Measurements from ENCODE around the gene TMEM41B. TPM values are rescaled to one million over a fixed set of nuclear protein-coding genes. Genes with fewer than 3 reads are reported as not detected.
"Not testable (repeated sequence)": the region's sequence is repeated elsewhere in the genome, so short reads cannot be mapped to it uniquely, and the experiment has no call there.

Gene TMEM41B
- total and polyA plus RNA-seq, 4 donors = 11.8 to 52.0 (median 23.3) TPM

GRCh38 chr11:9351321-9351881 is 37.0 kb upstream of the TMEM41B start:
- H3K4me1 ChIP-seq (ENCODE audit: control insufficient read depth in 4 of 4, insufficient read depth in 4 of 4, low read length in 3 of 4) = no peaks in the 10 kb centered on the region
- H3K27me3 ChIP-seq (ENCODE audit: control insufficient read depth in 4 of 4, insufficient read depth in 4 of 4, low read length in 3 of 4) = no peaks in the 10 kb centered on the region
- H3K4me3 ChIP-seq (ENCODE audit: low read depth in 1 of 3, low read length in 3 of 3) = no peak overlapping the region
- no peaks in the 10 kb centered on the region for H3K36me3 ChIP-seq (ENCODE audit: control insufficient read depth in 4 of 4, insufficient read depth in 3 of 4, low read depth in 1 of 4, low read length in 3 of 4)
- no peak overlapping the region for H3K27ac ChIP-seq (ENCODE audit: low read depth in 1 of 2, low read length in 2 of 2)
- no peak for DNase-seq (ENCODE audit: low spot score)
- H3K9me3 ChIP-seq (ENCODE audit: control insufficient read depth in 4 of 4, low read length in 3 of 4) = no peaks in the 10 kb centered on the region
- no peak for TF ChIP-seq FOXA1 (IDR thresholded peaks at IDR 0.05)
- TF ChIP-seq RAD21 (IDR thresholded peaks at IDR 0.05) = no peak
- no peak overlapping the region for H3K9ac ChIP-seq (ENCODE audit: low read depth in 1 of 2, low read length in 2 of 2)
- WGBS = 84% methylated on average over 6 of the region's 6 CpGs

GRCh38 chr11:9347779-9348178 is 33.4 kb upstream of the TMEM41B start:
- H3K4me3 ChIP-seq (ENCODE audit: low read depth in 1 of 3, low read length in 3 of 3); H3K36me3 ChIP-seq (ENCODE audit: control insufficient read depth in 4 of 4, insufficient read depth in 3 of 4, low read depth in 1 of 4, low read length in 3 of 4); H3K27ac ChIP-seq (ENCODE audit: low read depth in 1 of 2, low read length in 2 of 2); DNase-seq (ENCODE audit: low spot score); H3K9ac ChIP-seq (ENCODE audit: low read depth in 1 of 2, low read length in 2 of 2); H3K27me3 ChIP-seq (ENCODE audit: control insufficient read depth in 4 of 4, insufficient read depth in 4 of 4, low read length in 3 of 4); H3K9me3 ChIP-seq (ENCODE audit: control insufficient read depth in 4 of 4, low read length in 3 of 4); H3K4me1 ChIP-seq (ENCODE audit: control insufficient read depth in 4 of 4, insufficient read depth in 4 of 4, low read length in 3 of 4): not testable (repeated sequence)
- 74% methylated on average over 4 of the region's 4 CpGs for WGBS

GRCh38 chr11:9347100-9347499 is 32.7 kb upstream of the TMEM41B start:
- Histone ChIP-seq H3K27me3 (ENCODE audit: control insufficient read depth in 4 of 4, insufficient read depth in 4 of 4, low read length in 3 of 4) (no peaks in the 10 kb centered on the region), H3K4me3 (ENCODE audit: low read depth in 1 of 3, low read length in 3 of 3) (no peak overlapping the region), H3K9me3 (ENCODE audit: control insufficient read depth in 4 of 4, low read length in 3 of 4) (no peaks in the 10 kb centered on the region), H3K27ac (ENCODE audit: low read depth in 1 of 2, low read length in 2 of 2) (no peak overlapping the region), H3K9ac (ENCODE audit: low read depth in 1 of 2, low read length in 2 of 2) (no peak overlapping the region), H3K36me3 (ENCODE audit: control insufficient read depth in 4 of 4, insufficient read depth in 3 of 4, low read depth in 1 of 4, low read length in 3 of 4) (no peaks in the 10 kb centered on the region), H3K4me1 (ENCODE audit: control insufficient read depth in 4 of 4, insufficient read depth in 4 of 4, low read length in 3 of 4) (no peaks in the 10 kb centered on the region)
- 80% methylated on average over 2 of the region's 2 CpGs for WGBS
- DNase-seq (ENCODE audit: low spot score) = no peak
- no peak for TF ChIP-seq CTCF (IDR thresholded peaks at IDR 0.05; ENCODE audit: low read depth, low read length, missing input control)

GRCh38 chr11:9344061-9344680 is 29.8 kb upstream of the TMEM41B start:
- 84% methylated on average over 3 of the region's 3 CpGs for WGBS
- no peak overlapping the region for H3K27ac ChIP-seq (ENCODE audit: low read depth in 1 of 2, low read length in 2 of 2)
- no peak for TF ChIP-seq HNF4A (conservative IDR thresholded peaks at IDR 0.05)
- TF ChIP-seq, protein P1, sequence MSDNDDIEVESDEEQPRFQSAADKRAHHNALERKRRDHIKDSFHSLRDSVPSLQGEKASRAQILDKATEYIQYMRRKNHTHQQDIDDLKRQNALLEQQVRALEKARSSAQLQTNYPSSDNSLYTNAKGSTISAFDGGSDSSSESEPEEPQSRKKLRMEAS (IDR thresholded peaks at IDR 0.05) = no peak
- TF ChIP-seq, protein P2, sequence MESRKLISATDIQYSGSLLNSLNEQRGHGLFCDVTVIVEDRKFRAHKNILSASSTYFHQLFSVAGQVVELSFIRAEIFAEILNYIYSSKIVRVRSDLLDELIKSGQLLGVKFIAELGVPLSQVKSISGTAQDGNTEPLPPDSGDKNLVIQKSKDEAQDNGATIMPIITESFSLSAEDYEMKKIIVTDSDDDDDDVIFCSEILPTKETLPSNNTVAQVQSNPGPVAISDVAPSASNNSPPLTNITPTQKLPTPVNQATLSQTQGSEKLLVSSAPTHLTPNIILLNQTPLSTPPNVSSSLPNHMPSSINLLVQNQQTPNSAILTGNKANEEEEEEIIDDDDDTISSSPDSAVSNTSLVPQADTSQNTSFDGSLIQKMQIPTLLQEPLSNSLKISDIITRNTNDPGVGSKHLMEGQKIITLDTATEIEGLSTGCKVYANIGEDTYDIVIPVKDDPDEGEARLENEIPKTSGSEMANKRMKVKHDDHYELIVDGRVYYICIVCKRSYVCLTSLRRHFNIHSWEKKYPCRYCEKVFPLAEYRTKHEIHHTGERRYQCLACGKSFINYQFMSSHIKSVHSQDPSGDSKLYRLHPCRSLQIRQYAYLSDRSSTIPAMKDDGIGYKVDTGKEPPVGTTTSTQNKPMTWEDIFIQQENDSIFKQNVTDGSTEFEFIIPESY (IDR thresholded peaks at IDR 0.05) = no peak
- no peak for TF ChIP-seq RAD21 (IDR thresholded peaks at IDR 0.05)
- TF ChIP-seq FOXA2 (IDR thresholded peaks at IDR 0.05) = no peak
- no peaks in the 10 kb centered on the region for H3K27me3 ChIP-seq (ENCODE audit: control insufficient read depth in 4 of 4, insufficient read depth in 4 of 4, low read length in 3 of 4)
- no peaks in the 10 kb centered on the region for H3K36me3 ChIP-seq (ENCODE audit: control insufficient read depth in 4 of 4, insufficient read depth in 3 of 4, low read depth in 1 of 4, low read length in 3 of 4)
- no peak overlapping the region for H3K9ac ChIP-seq (ENCODE audit: low read depth in 1 of 2, low read length in 2 of 2)
- no peak for DNase-seq (ENCODE audit: low spot score)
- no peak overlapping the region for H3K4me3 ChIP-seq (ENCODE audit: low read depth in 1 of 3, low read length in 3 of 3)
- H3K9me3 ChIP-seq (ENCODE audit: control insufficient read depth in 4 of 4, low read length in 3 of 4) = no peaks in the 10 kb centered on the region
- H3K4me1 ChIP-seq (ENCODE audit: control insufficient read depth in 4 of 4, insufficient read depth in 4 of 4, low read length in 3 of 4) = no peaks in the 10 kb centered on the region

All from liver (tissue), 9 donors.